GM23338 (cell line): ENCODE data around the gene RIC1. TPM values are rescaled to one million over a fixed set of nuclear protein-coding genes. Genes with fewer than 3 reads are reported as not detected.

Experiments
- CREB1 ChIP-seq: fragments of 250-450 bp; sonication (Bioruptor Pico); IDR thresholded peaks from 2 replicates; pipeline ENCODE4 v1.5.0; 2020; ENCODE audit warnings: low read depth, mild to moderate bottlenecking, moderate library complexity
- EZH2 ChIP-seq: fragments of 200-600 bp; sonication (generic); IDR thresholded peaks from one replicate; pipeline ENCODE4 v1.8.0; 2017; ENCODE audit warnings: antibody characterized with exemption, mild to moderate bottlenecking, low read depth; ENCODE audit not compliant: unreplicated experiment
- EZH2phosphoT487 ChIP-seq: fragments of 200-600 bp; sonication (generic); IDR thresholded peaks from one replicate; pipeline ENCODE4 v1.8.1; 2018; ENCODE audit warnings: antibody characterized with exemption; ENCODE audit not compliant: unreplicated experiment
- REST ChIP-seq: IDR thresholded peaks from one replicate; pipeline ENCODE4 v1.6.1; 2018; ENCODE audit warnings: antibody characterized with exemption; ENCODE audit not compliant: unreplicated experiment
- STAT1 ChIP-seq: IDR thresholded peaks from one replicate; pipeline ENCODE4 v1.6.1; 2016; ENCODE audit warnings: antibody characterized with exemption; ENCODE audit not compliant: unreplicated experiment
- ZNF114 ChIP-seq: fragments of 250-450 bp; sonication (Bioruptor Pico); IDR thresholded peaks from 2 replicates; pipeline ENCODE4 v1.5.0; 2020; ENCODE audit warnings: mild to moderate bottlenecking, moderate library complexity
- ZNF331 ChIP-seq: fragments of 250-450 bp; sonication (Bioruptor Pico); IDR thresholded peaks from 2 replicates; pipeline ENCODE4 v1.5.0; 2020; ENCODE audit warnings: low read depth, mild to moderate bottlenecking, moderate library complexity
- ZNF462 ChIP-seq: fragments of 250-450 bp; sonication (Bioruptor Pico); IDR thresholded peaks from 2 replicates; pipeline ENCODE4 v1.5.0; 2020; ENCODE audit warnings: mild to moderate bottlenecking, moderate library complexity
- polyA plus RNA-seq: library from polyadenylated mRNA; unstranded; fragments of >200 nt; fragmentation: Nextera tagmentation; extraction: Ambion mirVana; gene quantifications from 2 replicates; pipeline ENCODE4 v1.2.1, GENCODE V29; 2016
- total RNA-seq: library from RNA; depleted of rRNA; stranded (reverse); fragments of >200 nt; shearing (Covaris generic); gene quantifications from 2 replicates; pipeline ENCODE4 v1.2.3, GENCODE V29; 2014

Gene RIC1
- total and polyA plus RNA-seq, 2 experiments from 2014 or later, result 7.8 to 34.9 TPM

GRCh38 chr9:5791870-5792269, 163.0 kb downstream of the RIC1 start (continued):
- no peak for TF ChIP-seq REST
- TF ChIP-seq STAT1, result no peak
- TF ChIP-seq ZNF331 (CRISPR knock-in tag), result no peak
- no peak for TF ChIP-seq ZNF462 (CRISPR knock-in tag)
- TF ChIP-seq EZH2phosphoT487, result no peak
- TF ChIP-seq EZH2, result no peak
- TF ChIP-seq ZNF114 (CRISPR knock-in tag), result no peak
- TF ChIP-seq CREB1 (CRISPR knock-in tag), result no peak
